OCI-LY1 (cell line): ENCODE measurements around the gene LRMDA.

ENCODE experiments used
- EZH2 ChIP-seq: fragments of 200-600 bp; sonication (generic), shearing (Covaris generic); IDR thresholded peaks from 2 replicates; pipeline ENCODE4 v1.8.0; 2017; ENCODE audit warnings: borderline replicate concordance, mixed run types, mild to moderate bottlenecking, antibody characterized with exemption, low read length, moderate library complexity, mixed read lengths
- TF ChIP-seq, protein P1 (sequence below): fragments of 200-600 bp; sonication (generic), shearing (Covaris generic); IDR thresholded peaks from 2 replicates; pipeline ENCODE4 v1.5.1; 2017; ENCODE audit warnings: mild to moderate bottlenecking, antibody characterized with exemption, low read length, moderate library complexity, mixed read lengths

DNA sequence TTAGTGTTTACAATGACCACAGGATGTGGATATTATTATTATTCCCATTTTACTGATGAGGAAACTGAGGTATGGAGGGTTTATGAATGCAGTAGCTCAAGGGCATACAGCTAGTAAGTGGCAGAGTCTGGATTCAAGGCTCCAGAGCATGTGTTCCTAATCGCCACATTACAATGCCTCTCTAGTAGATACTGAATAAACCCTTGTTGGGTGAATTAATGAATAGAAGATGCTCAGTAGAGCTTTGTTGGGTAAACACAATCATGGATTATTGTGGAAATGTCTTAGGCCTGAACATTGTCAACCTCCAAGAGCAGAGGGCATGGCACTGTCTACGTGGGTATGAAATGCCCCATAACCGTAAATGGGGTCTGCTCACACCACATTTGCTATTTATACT lies 545.3 kb downstream of the LRMDA start:
- TF ChIP-seq, protein P1, sequence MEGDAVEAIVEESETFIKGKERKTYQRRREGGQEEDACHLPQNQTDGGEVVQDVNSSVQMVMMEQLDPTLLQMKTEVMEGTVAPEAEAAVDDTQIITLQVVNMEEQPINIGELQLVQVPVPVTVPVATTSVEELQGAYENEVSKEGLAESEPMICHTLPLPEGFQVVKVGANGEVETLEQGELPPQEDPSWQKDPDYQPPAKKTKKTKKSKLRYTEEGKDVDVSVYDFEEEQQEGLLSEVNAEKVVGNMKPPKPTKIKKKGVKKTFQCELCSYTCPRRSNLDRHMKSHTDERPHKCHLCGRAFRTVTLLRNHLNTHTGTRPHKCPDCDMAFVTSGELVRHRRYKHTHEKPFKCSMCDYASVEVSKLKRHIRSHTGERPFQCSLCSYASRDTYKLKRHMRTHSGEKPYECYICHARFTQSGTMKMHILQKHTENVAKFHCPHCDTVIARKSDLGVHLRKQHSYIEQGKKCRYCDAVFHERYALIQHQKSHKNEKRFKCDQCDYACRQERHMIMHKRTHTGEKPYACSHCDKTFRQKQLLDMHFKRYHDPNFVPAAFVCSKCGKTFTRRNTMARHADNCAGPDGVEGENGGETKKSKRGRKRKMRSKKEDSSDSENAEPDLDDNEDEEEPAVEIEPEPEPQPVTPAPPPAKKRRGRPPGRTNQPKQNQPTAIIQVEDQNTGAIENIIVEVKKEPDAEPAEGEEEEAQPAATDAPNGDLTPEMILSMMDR = no peak
- TF ChIP-seq EZH2 = no peak
